KOPT-K1 (cell line): Measurements from ENCODE around the gene TSEN34.
"Not testable (repeated sequence)": the region's sequence is repeated elsewhere in the genome, so short reads cannot be mapped to it uniquely, and the experiment has no call there.

ENCODE experiments used
- H3K27ac ChIP-seq: fragments of 200-600 bp; sonication (generic); 2 replicates; pipeline ENCODE4 v1.5.1; 2016; ENCODE audit warnings: antibody characterized with exemption, mild to moderate bottlenecking, low read depth, low read length; ENCODE audit not compliant: poor library complexity, severe bottlenecking
- H3K36me3 ChIP-seq: fragments of 200-600 bp; sonication (generic); 2 replicates; pipeline ENCODE4 v1.5.1; 2017; ENCODE audit warnings: antibody characterized with exemption, mild to moderate bottlenecking, low read length, moderate library complexity; ENCODE audit not compliant: insufficient read depth
- H3K9me3 ChIP-seq: fragments of 200-600 bp; sonication (generic); 2 replicates; pipeline ENCODE4 v1.5.1; 2017; ENCODE audit warnings: antibody characterized with exemption, low read length, mild to moderate bottlenecking; ENCODE audit not compliant: insufficient read depth, poor library complexity, severe bottlenecking

Gene TSEN34

GRCh38 chr19:54172471-54173358 lies 18.4 kb upstream of the TSEN34 start, which contains the start of gene TMC4:
Gene TMC4 (minus strand): TSS chr19:54173160. CDS start chr19:54173117, 43 bp downstream.
- no peak within 1 kb of the TSS for H3K27ac ChIP-seq
- H3K36me3 ChIP-seq = peaks cover 9% of the 10 kb centered on the region; the same call in 1 of the 2 replicates
- no peaks in the 10 kb centered on the region for H3K9me3 ChIP-seq

GRCh38 chr19:54173359-54173699 lies 17.8 kb upstream of the TSEN34 start:
- H3K36me3 ChIP-seq = peaks cover 15% of the 10 kb centered on the region
- H3K9me3 ChIP-seq = no peaks in the 10 kb centered on the region
- H3K27ac ChIP-seq = no peak overlapping the region

- H3K9me3 ChIP-seq = no peaks in the 10 kb centered on the region
- H3K36me3 ChIP-seq = peaks cover 23% of the 10 kb centered on the region
- H3K27ac ChIP-seq = no peak overlapping the region
Measured at GRCh38 chr19:54173951-54174834, 16.9 kb upstream of the TSEN34 start.

- Histone ChIP-seq H3K27ac (no peak overlapping the region), H3K36me3 (peaks cover 46% of the 10 kb centered on the region), H3K9me3 (no peaks in the 10 kb centered on the region)
Measured at GRCh38 chr19:54178581-54179261, 12.4 kb upstream of the TSEN34 start.

GRCh38 chr19:54179262-54179852 lies 11.8 kb upstream of the TSEN34 start:
- Histone ChIP-seq H3K27ac (no peak overlapping the region), H3K9me3 (no peaks in the 10 kb centered on the region), H3K36me3 (peaks cover 52% of the 10 kb centered on the region)

- no peak overlapping the region for H3K27ac ChIP-seq
- no peaks in the 10 kb centered on the region for H3K9me3 ChIP-seq
- peaks cover 53% of the 10 kb centered on the region for H3K36me3 ChIP-seq
Measured at GRCh38 chr19:54179921-54180461, 11.1 kb upstream of the TSEN34 start.

- H3K9me3 ChIP-seq = no peaks in the 10 kb centered on the region
- H3K36me3 ChIP-seq = peaks cover 53% of the 10 kb centered on the region
- H3K27ac ChIP-seq = no peak overlapping the region
Measured at GRCh38 chr19:54180691-54181091, 10.4 kb upstream of the TSEN34 start.

GRCh38 chr19:54181894-54182293 lies 9.2 kb upstream of the TSEN34 start:
- peaks cover 54% of the 10 kb centered on the region for H3K36me3 ChIP-seq
- not testable (repeated sequence) for H3K27ac ChIP-seq, H3K9me3 ChIP-seq

GRCh38 chr19:54183431-54183830 lies 7.7 kb upstream of the TSEN34 start:
- no peak overlapping the region for H3K27ac ChIP-seq

GRCh38 chr19:54186351-54186750 lies 4.8 kb upstream of the TSEN34 start:
- no peaks in the 10 kb centered on the region for H3K9me3 ChIP-seq
- H3K27ac ChIP-seq = no peak overlapping the region
- peaks cover 26% of the 10 kb centered on the region; the same call in 1 of the 2 replicates for H3K36me3 ChIP-seq

More at GRCh38 chr19:54183431-54183830, 7.7 kb upstream of the TSEN34 start:
- Histone ChIP-seq H3K36me3 (peaks cover 49% of the 10 kb centered on the region), H3K9me3 (no peaks in the 10 kb centered on the region)

- H3K36me3 ChIP-seq = peaks cover 26% of the 10 kb centered on the region; the same call in 1 of the 2 replicates
- no peaks in the 10 kb centered on the region for H3K9me3 ChIP-seq
- H3K27ac ChIP-seq = no peak overlapping the region
Measured at GRCh38 chr19:54186934-54187381, 4.2 kb upstream of the TSEN34 start.

- peaks cover 27% of the 10 kb centered on the region for H3K36me3 ChIP-seq
- H3K27ac ChIP-seq = peak overlapping the region; percentile 86
- H3K9me3 ChIP-seq = no peaks in the 10 kb centered on the region
Measured at GRCh38 chr19:54188215-54188871, 2.8 kb upstream of the TSEN34 start.

- Histone ChIP-seq H3K9me3 (no peaks in the 10 kb centered on the region), H3K27ac (peak within 1 kb of the TSS; percentile 86), H3K36me3 (peaks cover 26% of the 10 kb centered on the region)
Measured at GRCh38 chr19:54189145-54189734, 1.9 kb upstream of the TSEN34 start, which contains the start of gene MBOAT7. Gene MBOAT7 (minus strand): TSS chr19:54189580. CDS start chr19:54188508, 1,072 bp downstream.
